Tibial nerve (tissue), 4 donors: ENCODE measurements around the gene PPP4R3A.
"Not testable (repeated sequence)": the region's sequence is repeated elsewhere in the genome, so short reads cannot be mapped to it uniquely, and the experiment has no call there.

Experiments
- EP300 ChIP-seq, 2 donors: sonication (generic); formaldehyde crosslinking; IDR thresholded peaks; one replicate each; pipeline ENCODE4 v1.6.1; 2017; ENCODE audit warnings: antibody characterized with exemption in 2 of 2, mild to moderate bottlenecking in 1 of 2
- POLR2A ChIP-seq, 2 donors: fragments of 450-650 bp; IDR thresholded peaks; one replicate each; pipeline ENCODE4 v1.6.1; 2017; ENCODE audit warnings: antibody characterized with exemption in 2 of 2, mild to moderate bottlenecking in 2 of 2, moderate library complexity in 2 of 2
- TF ChIP-seq, protein P1 (sequence below), 5 experiments: fragments of 200-600 bp in 3 of 5; fragments of 450-650 bp in 2 of 5; sonication (generic) in 3 of 5; IDR thresholded peaks; one replicate each; pipeline ENCODE4 v1.5.1; 2016 to 2019; ENCODE audit warnings: antibody characterized with exemption in 5 of 5, mild to moderate bottlenecking in 3 of 5, moderate library complexity in 2 of 5

DNA sequence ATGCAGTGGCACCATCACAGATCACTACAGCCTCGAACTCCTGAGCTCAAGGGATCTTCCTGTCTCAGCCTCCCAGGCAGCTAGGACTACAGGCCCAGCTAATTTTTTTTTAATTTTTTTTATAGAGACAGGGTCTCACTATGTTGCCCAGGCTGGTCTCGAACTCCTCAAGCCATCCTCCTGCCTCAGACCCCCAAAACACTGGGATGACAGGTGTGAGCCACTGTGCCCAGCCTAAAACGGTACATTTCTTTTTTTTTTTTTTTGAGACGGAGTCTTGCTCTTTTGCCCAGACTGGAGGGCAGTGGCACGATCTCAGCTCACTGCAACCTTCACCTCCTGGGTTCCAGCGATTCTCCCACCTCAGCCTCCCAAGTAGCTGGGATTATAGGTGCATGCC, 100.9 kb downstream of the PPP4R3A start:
- TF ChIP-seq, protein P1, sequence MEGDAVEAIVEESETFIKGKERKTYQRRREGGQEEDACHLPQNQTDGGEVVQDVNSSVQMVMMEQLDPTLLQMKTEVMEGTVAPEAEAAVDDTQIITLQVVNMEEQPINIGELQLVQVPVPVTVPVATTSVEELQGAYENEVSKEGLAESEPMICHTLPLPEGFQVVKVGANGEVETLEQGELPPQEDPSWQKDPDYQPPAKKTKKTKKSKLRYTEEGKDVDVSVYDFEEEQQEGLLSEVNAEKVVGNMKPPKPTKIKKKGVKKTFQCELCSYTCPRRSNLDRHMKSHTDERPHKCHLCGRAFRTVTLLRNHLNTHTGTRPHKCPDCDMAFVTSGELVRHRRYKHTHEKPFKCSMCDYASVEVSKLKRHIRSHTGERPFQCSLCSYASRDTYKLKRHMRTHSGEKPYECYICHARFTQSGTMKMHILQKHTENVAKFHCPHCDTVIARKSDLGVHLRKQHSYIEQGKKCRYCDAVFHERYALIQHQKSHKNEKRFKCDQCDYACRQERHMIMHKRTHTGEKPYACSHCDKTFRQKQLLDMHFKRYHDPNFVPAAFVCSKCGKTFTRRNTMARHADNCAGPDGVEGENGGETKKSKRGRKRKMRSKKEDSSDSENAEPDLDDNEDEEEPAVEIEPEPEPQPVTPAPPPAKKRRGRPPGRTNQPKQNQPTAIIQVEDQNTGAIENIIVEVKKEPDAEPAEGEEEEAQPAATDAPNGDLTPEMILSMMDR (IDR thresholded peaks at IDR 0.05): not testable (repeated sequence)
- not testable (repeated sequence) for TF ChIP-seq POLR2A, EP300 (IDR thresholded peaks at IDR 0.05)
